Testis (tissue), 2 donors: Measurements from ENCODE around the gene SETX.

ENCODE experiments used
- POLR2A ChIP-seq: fragments of 450-650 bp; IDR thresholded peaks from one replicate; pipeline ENCODE4 v1.6.1; 2017; ENCODE audit warnings: antibody characterized with exemption, mild to moderate bottlenecking, moderate library complexity
- TF ChIP-seq, protein P1 (sequence below), 3 experiments: fragments of 450-650 bp in 2 of 3; fragments of 200-600 bp in 1 of 3; sonication (generic) in 1 of 3; IDR thresholded peaks; one replicate each; pipeline ENCODE4 v1.5.1; 2016 to 2019; ENCODE audit warnings: antibody characterized with exemption in 3 of 3, mild to moderate bottlenecking in 2 of 3, moderate library complexity in 1 of 3

- TF ChIP-seq, protein P1, sequence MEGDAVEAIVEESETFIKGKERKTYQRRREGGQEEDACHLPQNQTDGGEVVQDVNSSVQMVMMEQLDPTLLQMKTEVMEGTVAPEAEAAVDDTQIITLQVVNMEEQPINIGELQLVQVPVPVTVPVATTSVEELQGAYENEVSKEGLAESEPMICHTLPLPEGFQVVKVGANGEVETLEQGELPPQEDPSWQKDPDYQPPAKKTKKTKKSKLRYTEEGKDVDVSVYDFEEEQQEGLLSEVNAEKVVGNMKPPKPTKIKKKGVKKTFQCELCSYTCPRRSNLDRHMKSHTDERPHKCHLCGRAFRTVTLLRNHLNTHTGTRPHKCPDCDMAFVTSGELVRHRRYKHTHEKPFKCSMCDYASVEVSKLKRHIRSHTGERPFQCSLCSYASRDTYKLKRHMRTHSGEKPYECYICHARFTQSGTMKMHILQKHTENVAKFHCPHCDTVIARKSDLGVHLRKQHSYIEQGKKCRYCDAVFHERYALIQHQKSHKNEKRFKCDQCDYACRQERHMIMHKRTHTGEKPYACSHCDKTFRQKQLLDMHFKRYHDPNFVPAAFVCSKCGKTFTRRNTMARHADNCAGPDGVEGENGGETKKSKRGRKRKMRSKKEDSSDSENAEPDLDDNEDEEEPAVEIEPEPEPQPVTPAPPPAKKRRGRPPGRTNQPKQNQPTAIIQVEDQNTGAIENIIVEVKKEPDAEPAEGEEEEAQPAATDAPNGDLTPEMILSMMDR (IDR thresholded peaks at IDR 0.05) = no peak
- TF ChIP-seq POLR2A = no peak
Measured at GRCh38 chr9:132288966-132289365, 65.8 kb downstream of the SETX start.
